Measurements from ENCODE around the gene ANKRD24.
"Not testable (repeated sequence)": the region's sequence is repeated elsewhere in the genome, so short reads cannot be mapped to it uniquely, and the experiment has no call there.

Gene ANKRD24

DNA sequence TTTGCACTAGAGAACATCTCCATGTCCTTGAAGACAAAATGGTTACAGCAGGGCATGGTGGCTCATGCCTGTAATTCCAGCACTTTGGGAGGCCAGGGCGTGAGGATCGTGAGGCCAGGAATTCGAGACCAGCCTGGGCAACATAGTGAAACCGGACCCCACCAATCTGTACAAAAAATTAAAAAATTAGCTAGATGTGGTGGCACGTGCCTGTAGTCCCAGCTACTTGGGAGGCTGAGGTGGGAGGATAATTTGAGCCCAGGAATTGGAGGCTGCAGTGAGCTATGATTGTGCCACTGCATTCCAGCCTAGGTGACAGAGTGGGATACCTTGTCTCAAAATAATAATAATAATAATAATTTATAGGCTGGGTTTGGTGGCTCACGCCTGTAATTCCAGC, 47.7 kb downstream of the ANKRD24 start:
- DNase-seq (ENCODE audit: low read depth, low spot score) = not testable (repeated sequence)

DNA sequence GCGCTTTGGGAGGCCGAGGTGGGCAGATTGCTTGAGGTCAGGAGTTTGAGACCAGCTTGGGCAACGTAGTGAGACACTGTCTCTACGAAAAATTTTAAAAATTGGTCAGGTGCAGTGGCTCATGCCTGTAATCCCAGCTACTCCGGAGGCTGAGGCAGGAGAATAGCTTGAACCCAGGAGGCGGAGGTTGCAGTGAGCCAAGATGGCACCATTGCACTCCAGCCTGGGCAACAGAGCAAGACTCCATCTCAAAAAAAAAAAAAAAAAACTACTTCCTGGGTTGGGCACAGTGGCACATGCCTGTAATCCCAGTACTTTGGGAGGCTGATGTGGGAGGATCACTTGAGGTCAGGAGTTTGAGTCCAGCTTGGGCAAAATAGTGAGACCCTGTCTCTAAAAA, 49.0 kb downstream of the ANKRD24 start:
- DNase-seq (ENCODE audit: low read depth, low spot score) = not testable (repeated sequence)

DNA sequence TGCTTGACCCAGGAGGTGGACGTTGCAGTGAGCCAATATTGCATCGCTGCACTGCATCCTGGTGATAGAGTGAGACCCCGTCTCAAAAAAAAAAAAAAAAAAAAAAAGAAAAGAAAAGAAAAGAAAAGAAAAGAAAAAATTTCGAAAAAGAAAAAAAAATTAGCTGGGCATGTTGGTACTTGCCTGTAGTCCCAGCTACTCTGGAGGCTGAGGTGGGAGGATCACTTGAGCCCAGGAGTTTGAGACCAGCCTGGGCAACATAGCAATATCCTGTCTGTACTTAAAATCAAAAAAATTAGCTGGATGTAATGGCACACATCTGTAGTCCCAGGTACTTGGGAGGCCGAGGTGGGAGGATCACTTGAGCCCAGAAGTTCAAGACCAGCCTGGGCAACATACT, 49.6 kb downstream of the ANKRD24 start:
- not testable (repeated sequence) for DNase-seq (ENCODE audit: low read depth, low spot score)

DNA sequence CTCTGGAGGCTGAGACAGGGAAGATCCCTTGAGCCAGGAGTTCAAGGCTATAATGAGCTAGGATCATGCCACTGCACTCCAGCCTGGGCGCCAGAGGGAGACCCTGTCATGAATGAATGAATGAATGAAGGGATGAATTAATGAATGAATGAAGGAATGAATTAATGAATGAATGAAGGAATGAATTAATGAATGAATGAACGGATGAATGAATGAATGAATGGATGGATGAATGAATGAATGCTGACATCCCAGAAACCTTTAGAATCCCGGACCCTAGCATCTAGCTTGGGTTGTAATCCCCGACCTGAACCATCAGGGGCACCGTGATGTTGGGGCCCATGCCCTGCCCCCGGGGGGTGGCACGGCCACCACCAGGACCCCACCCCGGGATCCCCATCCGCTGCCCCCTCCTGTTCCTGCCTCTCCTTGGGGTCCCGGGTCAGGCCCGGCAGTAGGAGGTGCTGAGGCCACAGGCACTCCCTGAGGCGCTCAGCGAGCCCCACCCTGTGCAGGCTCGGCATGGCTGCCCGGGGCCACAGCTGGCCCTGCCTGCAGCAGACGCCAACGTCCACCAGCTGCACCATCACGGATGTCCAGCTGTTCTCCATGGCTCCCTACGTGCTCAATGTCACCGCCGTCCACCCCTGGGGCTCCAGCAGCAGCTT, 50.3 kb downstream of the ANKRD24 start:
- DNase-seq (ENCODE audit: low read depth, low spot score) = no peak

DNA sequence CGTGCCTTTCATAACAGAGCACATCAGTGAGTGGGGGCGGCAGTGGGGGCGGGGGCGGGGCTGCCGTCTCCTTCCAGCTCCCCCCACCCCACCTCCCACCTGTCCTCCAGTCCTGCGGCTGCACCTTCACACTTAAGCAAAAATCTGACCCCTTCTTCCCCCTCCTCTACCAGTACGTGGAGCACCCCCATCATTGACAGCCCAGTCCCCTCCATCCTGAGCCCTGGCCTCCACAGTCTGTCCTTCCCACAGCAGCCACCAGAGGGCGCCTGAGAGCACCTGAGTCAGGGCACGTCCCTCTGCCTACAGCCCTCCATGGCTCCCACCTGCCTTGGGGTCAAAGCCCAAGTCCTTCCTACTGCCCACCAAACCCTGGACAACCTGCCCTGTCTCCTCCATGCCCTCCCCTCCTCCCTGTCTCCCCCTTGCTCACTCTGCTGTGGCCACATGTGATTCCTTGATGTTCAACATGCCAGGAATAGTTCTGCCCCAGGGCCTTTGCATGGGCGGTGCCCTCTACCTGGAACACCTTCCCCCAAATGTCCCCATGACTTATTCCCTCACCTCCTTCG, 50.9 kb downstream of the ANKRD24 start:
- no peak for DNase-seq (ENCODE audit: low read depth, low spot score)

DNA sequence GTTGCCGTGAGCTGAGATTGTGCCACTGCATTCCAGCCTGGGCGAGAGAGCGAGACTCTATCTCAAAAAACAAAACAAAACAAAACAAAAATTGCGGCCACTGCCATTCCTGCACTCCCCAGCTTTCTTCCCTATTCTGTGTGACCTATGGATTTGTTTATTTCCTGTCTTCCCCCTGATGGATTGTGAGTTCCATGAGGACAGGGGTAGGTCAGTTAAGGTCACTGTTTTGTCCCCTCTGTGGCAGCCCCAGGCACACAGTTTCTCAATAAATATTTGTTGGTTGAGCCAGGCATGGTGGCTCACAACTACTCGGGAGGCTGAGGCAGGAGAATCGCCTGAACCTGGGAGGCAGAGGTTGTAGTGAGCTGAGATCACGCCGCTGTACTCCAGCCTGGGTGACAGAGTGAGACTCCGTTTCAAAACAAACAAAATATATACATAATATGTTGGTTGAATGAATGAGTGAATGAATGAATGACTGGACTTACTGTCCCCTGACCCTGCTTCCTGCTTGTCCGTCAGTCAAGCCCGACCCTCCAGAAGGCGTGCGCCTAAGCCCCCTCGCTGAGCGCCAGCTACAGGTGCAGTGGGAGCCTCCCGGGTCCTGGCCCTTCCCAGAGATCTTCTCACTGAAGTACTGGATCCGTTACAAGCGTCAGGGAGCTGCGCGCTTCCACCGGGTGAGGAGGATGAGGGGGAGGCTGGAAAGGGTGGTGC, 51.8 kb downstream of the ANKRD24 start:
- no peak for DNase-seq (ENCODE audit: low read depth, low spot score)

DNA sequence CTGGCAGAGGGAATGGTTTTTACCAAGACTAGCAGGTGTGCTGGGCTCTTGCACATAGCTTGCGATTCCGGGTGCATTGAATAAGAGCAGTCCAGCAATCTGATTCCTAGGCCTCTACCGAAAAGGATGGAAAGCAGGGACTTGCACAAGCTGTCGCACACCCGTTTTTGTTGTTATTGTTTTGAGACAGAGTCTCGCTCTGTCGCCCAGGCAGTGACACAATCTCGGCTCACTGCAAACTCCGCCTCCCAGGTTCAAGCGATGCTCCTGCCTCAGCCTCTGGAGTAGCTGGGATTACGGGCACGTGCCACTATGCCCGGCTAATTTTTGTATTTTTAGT, 52.3 kb downstream of the ANKRD24 start:
- no peak for DNase-seq (ENCODE audit: low read depth, low spot score)

DNA sequence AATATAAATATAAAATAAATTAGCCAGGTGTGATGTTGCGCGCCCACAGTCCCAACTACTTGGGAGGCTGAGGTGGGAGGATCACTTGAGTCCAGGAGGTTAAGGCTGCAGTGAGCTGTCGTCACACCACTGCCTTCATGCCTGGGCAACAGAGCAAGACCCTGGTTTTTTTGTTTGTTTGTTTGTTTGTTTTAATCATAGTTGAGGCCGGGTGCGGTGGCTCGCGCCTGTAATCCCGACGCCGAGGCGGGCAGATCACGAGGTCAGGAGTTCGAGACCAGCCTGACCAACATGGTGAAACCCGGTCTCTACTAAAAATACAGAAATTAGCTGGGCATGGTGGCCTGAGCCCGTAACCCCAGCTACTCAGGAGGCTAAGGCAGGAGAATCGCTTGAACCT, 55.0 kb downstream of the ANKRD24 start:
- not testable (repeated sequence) for DNase-seq (ENCODE audit: low read depth, low spot score)

DNA sequence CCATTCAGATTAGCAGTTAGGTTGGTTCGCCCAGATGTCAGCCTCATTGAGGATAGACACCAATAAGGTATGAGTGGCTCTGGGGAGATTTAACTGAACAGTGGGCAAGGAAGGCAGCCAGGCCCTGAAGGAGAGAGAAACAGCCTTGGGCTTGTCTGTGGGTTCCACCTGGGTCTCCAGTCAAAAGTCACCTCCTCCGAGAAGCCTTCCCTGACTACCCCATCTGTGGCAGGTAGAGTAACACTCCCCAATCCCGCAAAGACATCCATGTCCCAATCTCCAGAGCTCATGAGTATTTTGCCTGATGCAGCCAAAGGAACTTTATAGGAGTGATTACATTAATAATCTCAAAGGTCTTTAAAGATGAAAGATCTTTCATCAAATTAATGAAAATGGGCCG, 56.3 kb downstream of the ANKRD24 start:
- no peak for DNase-seq (ENCODE audit: low read depth, low spot score)

DNA sequence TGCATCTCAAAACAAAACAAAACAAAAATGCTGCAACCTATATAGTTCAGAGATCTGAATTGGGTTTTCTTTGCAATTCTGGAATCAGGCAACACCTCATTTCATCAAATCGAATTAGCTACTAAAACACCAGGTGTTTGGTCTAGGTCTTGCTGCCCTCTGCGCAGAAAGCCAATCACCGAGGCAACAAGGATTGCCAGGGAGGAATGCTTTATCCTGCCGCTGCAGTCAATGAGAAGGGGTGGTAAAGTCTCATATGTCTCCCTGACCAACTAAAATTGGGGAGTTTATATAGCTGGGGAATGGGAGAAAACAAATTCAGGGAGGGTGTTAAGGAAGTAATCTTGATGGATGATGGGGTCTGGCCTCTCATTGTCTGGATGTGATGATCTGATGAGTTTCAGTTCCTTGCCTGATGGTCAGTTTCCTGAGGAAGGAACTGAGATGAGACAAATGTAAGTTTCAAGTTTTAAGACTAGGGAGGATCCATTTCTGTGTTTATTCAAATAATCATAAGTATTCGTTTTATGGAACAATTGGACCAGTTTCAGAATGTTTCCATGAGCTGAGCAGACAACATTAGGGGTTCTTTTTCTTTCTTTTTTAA, 59.4 kb downstream of the ANKRD24 start:
- DNase-seq (ENCODE audit: low read depth, low spot score) = no peak

DNA sequence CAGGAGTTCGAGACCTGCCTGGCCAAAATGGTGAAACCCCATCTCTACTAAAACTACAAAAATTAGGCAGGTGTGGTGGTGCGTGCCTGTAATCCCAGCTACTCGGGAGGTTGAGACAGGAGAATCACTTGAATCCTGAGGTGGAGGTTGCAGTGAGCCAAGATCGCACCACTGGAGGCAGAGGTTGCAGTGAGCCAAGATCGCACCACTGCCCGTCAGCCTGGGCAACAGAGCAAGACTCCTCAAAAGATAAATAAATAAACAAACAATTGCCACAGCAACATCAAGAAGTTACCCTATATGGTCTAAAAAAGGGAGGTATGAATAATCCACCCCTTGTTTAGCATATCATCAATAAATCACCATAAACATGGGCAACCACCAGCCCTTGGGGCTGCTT, 63.4 kb downstream of the ANKRD24 start:
- DNase-seq (ENCODE audit: low read depth, low spot score) = not testable (repeated sequence)

DNA sequence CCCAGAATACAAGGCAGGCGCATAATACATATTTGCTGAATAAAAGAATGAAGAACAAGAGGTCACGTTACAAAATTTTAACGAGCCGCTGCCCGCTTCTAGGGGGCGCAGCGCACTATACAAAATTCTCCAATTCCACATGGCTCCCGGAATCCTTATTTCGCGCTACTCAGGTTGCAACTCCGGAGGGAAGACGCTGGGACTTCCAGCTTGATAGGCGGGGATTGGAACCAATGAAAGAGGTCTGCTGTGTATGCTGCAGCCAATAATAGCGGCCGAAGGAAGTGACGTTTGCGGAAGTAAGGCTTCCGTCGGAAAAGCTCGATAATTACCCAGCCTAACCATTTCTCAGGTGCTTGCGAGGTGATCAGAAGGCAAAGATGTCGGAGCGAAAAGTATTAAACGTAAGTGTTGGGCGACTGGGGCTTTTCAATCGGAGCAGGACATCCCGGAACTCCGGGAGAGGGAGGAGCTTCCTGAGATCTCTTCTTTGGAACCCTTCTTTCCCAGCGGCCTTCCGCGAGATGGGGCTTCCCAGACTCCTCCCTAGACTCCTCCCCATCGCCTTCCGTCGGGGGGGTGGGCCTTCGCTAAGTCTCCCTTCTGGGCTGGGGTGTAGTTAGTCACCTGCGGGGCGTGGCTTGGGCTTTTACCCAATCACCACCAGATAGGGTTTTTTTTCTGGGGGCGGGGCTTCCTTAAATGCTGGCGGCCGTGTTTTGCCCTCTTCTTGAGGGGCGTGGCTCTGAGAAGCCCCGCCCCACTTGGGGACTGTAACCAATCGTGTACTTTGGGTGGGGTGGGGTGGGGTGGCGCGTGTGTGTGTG, 64.5 kb downstream of the ANKRD24 start, which contains the start of gene YJU2:
YJU2 (plus strand) TSS at position 314 of the 827 bp plus-strand sequence; CDS start at position 381, 67 bp downstream.
- peak; percentile 96 for DNase-seq (ENCODE audit: low read depth, low spot score)

DNA sequence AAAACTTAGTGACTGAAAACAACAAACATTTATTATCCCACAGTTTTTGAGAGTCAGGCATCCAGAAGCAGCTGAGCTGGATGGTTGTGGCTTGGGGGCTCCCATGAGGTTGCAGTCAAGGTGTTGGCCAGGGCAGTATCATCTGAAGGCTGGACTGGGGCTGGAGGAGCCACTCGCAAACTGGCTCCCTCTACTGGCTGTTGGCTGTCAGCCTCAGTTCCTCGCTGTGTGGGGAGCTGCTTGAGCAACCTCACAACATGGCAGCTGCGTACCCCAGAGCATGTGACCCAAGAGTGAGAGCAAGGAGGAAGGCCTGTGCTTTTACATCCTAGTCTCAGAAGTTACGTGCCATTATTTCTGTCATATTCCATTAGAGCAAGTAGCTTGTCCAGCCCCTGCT, 74.1 kb downstream of the ANKRD24 start:
- DNase-seq (ENCODE audit: low read depth, low spot score) = no peak

DNA sequence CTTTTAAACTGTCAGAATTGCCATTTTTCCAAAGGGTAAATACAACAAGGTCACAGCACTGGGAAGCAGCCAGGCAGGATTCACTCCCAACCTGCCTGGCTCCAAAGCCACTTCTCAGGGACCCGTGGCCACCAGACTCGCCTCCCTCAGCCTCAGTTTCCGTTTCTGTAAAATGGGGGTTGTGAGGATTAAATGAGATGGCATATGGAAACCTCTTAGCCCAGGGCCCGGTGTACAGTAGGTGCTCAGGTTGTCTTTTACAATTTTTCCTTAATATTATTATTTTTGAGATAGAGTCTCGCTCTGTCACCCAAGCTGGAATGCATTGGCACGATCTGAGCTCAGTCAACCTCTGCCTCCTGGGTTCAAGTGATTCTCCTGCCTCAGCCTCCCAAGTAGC, 74.5 kb downstream of the ANKRD24 start:
- no peak for DNase-seq (ENCODE audit: low read depth, low spot score)

DNA sequence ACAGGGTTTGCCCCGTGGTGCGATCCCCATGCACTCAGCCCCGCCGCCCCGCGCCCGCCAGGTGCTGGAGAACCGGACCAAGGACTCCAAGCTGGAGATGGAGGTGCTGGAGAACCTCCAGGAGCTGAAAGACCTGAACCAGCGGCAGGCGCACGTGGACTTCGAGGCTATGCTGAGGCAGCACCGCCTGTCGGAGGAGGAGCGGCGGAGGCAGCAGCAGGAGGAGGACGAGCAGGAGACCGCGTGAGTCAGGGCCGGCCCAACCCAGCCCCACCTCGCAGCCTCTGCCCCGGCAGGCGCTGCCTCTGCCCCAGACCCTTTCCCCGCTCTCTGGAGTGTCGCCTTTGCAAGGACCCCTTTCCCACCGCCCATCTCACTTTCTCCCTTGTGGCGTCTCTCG, 75.7 kb downstream of the ANKRD24 start:
- DNase-seq (ENCODE audit: low read depth, low spot score) = no peak

DNA sequence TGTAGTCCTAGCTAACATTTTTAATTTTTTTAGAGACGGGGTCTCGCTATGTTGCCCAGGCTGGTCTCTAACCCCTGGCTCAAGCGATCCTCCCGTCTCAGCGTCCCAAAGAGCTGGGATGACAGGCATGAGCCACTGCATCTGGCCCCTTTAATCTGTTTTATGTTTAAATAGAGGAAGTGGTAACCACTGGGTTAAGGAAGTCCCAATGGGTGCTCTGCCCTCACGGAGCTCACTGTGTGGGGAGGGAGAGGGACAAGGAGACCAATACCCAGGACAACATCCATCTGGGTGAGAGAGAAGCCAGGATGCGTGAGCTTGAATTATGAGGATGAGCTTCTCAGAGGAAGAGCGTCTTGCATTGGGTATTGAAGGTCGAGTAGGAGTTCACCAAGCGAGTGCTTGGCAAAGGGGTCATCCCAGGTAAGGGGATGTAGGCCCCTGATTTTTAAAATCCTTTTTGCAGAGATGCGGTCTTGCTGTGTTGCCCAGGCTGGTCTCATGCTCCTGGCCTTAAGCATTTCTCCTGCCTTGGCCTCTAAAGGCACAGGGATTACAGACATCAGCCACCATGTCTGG, 78.2 kb downstream of the ANKRD24 start:
- no peak for DNase-seq (ENCODE audit: low read depth, low spot score)

DNA sequence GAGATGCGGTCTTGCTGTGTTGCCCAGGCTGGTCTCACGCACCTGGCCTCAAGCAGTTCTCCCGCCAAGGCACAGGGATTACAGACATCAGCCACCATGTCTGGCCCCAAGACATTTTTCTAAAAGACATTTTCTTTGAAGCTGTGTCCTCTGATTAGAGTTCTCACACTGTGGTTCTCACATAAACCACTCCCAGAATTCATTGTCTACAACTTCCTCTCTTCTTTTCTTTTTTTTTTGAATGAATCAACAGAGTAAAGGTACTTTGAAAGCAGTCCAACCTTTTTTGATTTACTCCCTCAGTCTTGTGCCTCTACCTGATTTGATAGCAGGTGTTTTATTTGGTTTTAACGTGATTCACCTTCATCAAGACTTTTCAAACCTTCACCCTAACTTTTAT, 82.3 kb downstream of the ANKRD24 start:
- DNase-seq (ENCODE audit: low read depth, low spot score) = no peak

DNA sequence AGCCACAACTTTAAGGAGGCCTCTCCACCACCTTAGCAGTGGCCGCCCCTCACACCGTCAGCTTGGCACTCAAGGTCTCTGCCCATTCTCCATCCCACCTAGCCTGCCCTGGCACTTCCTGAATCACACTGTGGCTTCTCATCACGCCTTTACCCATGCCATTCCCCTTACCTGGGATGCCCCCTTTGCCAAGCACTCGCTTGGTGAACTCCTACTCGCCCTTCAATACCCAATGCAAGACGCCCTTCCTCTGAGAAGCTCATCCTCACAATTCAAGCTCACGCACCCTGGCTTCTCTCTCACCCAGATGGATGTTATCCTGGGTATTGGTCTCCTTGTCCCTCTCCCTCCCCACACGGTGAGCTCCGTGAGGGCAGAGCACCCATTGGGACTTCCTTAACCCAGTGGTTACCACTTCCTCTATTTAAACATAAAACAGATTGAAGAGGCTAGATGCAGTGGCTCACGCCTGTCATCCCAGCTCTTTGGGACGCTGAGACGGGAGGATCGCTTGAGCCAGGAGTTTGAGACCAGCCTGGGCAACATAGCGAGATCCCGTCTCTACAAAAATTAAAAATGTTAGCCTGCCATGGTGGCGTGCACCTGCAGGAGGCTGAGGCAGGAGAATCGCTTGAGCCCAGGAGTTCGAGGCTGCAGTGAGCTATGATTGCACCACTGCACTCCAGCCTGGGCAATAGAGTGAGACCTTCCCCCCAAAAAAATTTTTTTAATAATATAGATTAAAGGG, 83.9 kb downstream of the ANKRD24 start:
- DNase-seq (ENCODE audit: low read depth, low spot score) = no peak

DNA sequence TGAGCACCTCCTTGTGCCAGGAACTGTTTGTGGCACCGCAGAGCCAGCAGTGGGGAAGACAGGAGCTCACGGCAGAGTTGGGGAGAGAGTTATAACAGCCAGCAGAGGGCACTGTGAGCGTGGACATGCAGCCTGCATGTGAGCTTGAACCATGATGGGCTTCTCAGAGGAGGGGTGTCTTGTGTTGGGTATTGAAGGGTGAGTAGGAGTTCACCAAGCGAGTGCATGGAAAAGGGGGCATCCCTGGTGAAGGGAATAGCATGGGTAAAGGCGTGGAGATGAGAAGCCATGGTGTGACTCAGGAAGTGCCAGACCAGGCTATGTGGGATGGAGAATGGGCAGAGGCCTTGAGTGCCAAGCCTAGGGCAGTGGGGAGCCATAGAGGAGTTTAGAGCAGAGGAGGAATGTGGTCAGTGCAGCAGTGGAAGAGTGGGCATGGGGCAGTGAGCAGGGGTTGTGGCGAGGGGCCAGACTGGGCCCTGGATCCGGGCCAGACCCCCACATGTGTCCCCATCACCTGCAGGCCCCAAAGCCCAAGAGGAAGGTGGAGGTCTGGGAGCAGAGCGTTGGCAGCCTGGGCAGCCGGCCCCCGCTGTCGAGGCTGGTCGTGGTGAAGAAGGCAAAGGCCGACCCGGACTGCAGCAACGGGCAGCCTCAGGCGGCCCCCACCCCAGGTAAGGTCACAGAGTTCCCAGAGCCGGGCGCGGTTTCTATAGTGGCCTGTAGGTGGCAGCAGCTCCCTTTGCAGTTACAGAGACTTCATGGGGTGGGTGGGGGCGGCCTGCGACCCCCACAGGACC, 84.8 kb downstream of the ANKRD24 start:
- no peak for DNase-seq (ENCODE audit: low read depth, low spot score)
